ENCODE measurements around the gene MTCH2.
"Not testable (repeated sequence)": the region's sequence is repeated elsewhere in the genome, so short reads cannot be mapped to it uniquely, and the experiment has no call there.

Gene MTCH2

GRCh38 chr11:47642099-47642855 lies at the start of gene MTCH2:
Gene MTCH2 (minus strand): TSS chr11:47642559. CDS start chr11:47642465, 94 bp downstream.
- in situ Hi-C loops (cut with MboI; ENCODE audit: low sequenced_read_pairs), result no loop called here

GRCh38 chr11:47691979-47692378 lies 49.6 kb upstream of the MTCH2 start:
- in situ Hi-C loops (cut with MboI; ENCODE audit: low sequenced_read_pairs), result no loop called here

- in situ Hi-C loops (cut with MboI; ENCODE audit: low sequenced_read_pairs), result no loop called here
Measured at GRCh38 chr11:47689480-47689879, 47.1 kb upstream of the MTCH2 start.

GRCh38 chr11:47688991-47689390 lies 46.6 kb upstream of the MTCH2 start:
- in situ Hi-C loops (cut with MboI; ENCODE audit: low sequenced_read_pairs), result no loop called here

- in situ Hi-C loops (cut with MboI; ENCODE audit: low sequenced_read_pairs), result no loop called here
Measured at GRCh38 chr11:47688111-47688510, 45.8 kb upstream of the MTCH2 start.

- in situ Hi-C loops (cut with MboI; ENCODE audit: low sequenced_read_pairs), result not testable (repeated sequence)
Measured at GRCh38 chr11:47686704-47687103, 44.3 kb upstream of the MTCH2 start.

GRCh38 chr11:47686151-47686550 lies 43.8 kb upstream of the MTCH2 start:
- in situ Hi-C loops (cut with MboI; ENCODE audit: low sequenced_read_pairs), result no loop called here

- in situ Hi-C loops (cut with MboI; ENCODE audit: low sequenced_read_pairs), result no loop called here
Measured at GRCh38 chr11:47675851-47676250, 33.5 kb upstream of the MTCH2 start.

- in situ Hi-C loops (cut with MboI; ENCODE audit: low sequenced_read_pairs), result no loop called here
Measured at GRCh38 chr11:47672283-47672730, 29.9 kb upstream of the MTCH2 start.

- in situ Hi-C loops (cut with MboI; ENCODE audit: low sequenced_read_pairs), result no loop called here
Measured at GRCh38 chr11:47669856-47670255, 27.5 kb upstream of the MTCH2 start.

- in situ Hi-C loops (cut with MboI; ENCODE audit: low sequenced_read_pairs), result no loop called here
Measured at GRCh38 chr11:47668665-47669064, 26.3 kb upstream of the MTCH2 start.

- in situ Hi-C loops (cut with MboI; ENCODE audit: low sequenced_read_pairs), result no loop called here
Measured at GRCh38 chr11:47667555-47667954, 25.2 kb upstream of the MTCH2 start.

- in situ Hi-C loops (cut with MboI; ENCODE audit: low sequenced_read_pairs), result no loop called here
Measured at GRCh38 chr11:47667135-47667534, 24.8 kb upstream of the MTCH2 start.

- in situ Hi-C loops (cut with MboI; ENCODE audit: low sequenced_read_pairs), result not testable (repeated sequence)
Measured at GRCh38 chr11:47664936-47665335, 22.6 kb upstream of the MTCH2 start.

GRCh38 chr11:47661245-47661644 lies 18.9 kb upstream of the MTCH2 start:
- in situ Hi-C loops (cut with MboI; ENCODE audit: low sequenced_read_pairs), result no loop called here

- in situ Hi-C loops (cut with MboI; ENCODE audit: low sequenced_read_pairs), result no loop called here
Measured at GRCh38 chr11:47659276-47659675, 16.9 kb upstream of the MTCH2 start.

- in situ Hi-C loops (cut with MboI; ENCODE audit: low sequenced_read_pairs), result no loop called here
Measured at GRCh38 chr11:47656260-47656885, 14.0 kb upstream of the MTCH2 start.

GRCh38 chr11:47651818-47652469 lies 9.6 kb upstream of the MTCH2 start:
- in situ Hi-C loops (cut with MboI; ENCODE audit: low sequenced_read_pairs), result no loop called here

GRCh38 chr11:47649276-47649675 lies 6.9 kb upstream of the MTCH2 start:
- in situ Hi-C loops (cut with MboI; ENCODE audit: low sequenced_read_pairs), result no loop called here

- in situ Hi-C loops (cut with MboI; ENCODE audit: low sequenced_read_pairs), result no loop called here
Measured at GRCh38 chr11:47646019-47646418, 3.7 kb upstream of the MTCH2 start.

GRCh38 chr11:47645500-47645899 lies 3.1 kb upstream of the MTCH2 start:
- in situ Hi-C loops (cut with MboI; ENCODE audit: low sequenced_read_pairs), result no loop called here

GRCh38 chr11:47641600-47642098 lies 710 bp downstream of the MTCH2 start:
- in situ Hi-C loops (cut with MboI; ENCODE audit: low sequenced_read_pairs), result no loop called here

Measured in HL-60/S4 treated with retinoic acid at 250 ng/mL for 4 days and 3 days (cell line).